Neural progenitor cell (in vitro differentiated cells): ENCODE measurements around the gene XCR1. TPM values are rescaled to one million over a fixed set of nuclear protein-coding genes. Genes with fewer than 3 reads are reported as not detected.

Experiments
- DNase-seq: peaks from one replicate; pipeline ENCODE4 v3.0.0-alpha.2; 2016; ENCODE audit warnings: low spot score
- H2AFZ ChIP-seq: fragments of 200-600 bp; sonication (generic); replicated peaks from 2 replicates; pipeline ENCODE4 v1.6.1; 2016; ENCODE audit warnings: antibody characterized with exemption
- H3F3A ChIP-seq: fragments of 200-600 bp; sonication (generic); 2 replicates; pipeline ENCODE4 v1.6.1; 2016; ENCODE audit warnings: antibody characterized with exemption, low read depth
- H3K27ac ChIP-seq: fragments of 200-600 bp; sonication (generic); 2 replicates; pipeline ENCODE4 v1.5.1; 2016; ENCODE audit warnings: mild to moderate bottlenecking
- H3K27me3 ChIP-seq: fragments of 200-600 bp; sonication (generic); 2 replicates; pipeline ENCODE4 v1.6.1; 2016; ENCODE audit warnings: mild to moderate bottlenecking, moderate library complexity
- H3K36me3 ChIP-seq: fragments of 200-600 bp; sonication (generic); 2 replicates; pipeline ENCODE4 v1.5.1; 2016
- H3K4me1 ChIP-seq: fragments of 200-600 bp; sonication (generic); 2 replicates; pipeline ENCODE4 v1.6.1; 2016; ENCODE audit warnings: mixed run types
- H3K4me2 ChIP-seq: fragments of 200-600 bp; sonication (generic); 2 replicates; pipeline ENCODE4 v1.6.1; 2016
- H3K4me3 ChIP-seq: fragments of 200-600 bp; sonication (generic); 2 replicates; pipeline ENCODE4 v1.5.1; 2016
- H3K79me2 ChIP-seq: fragments of 200-600 bp; sonication (generic); 2 replicates; pipeline ENCODE4 v1.6.1; 2016; ENCODE audit warnings: low read depth
- H3K9ac ChIP-seq: fragments of 200-600 bp; sonication (generic); 2 replicates; pipeline ENCODE4 v1.6.1; 2016
- H3K9me3 ChIP-seq: fragments of 200-600 bp; sonication (generic); 2 replicates; pipeline ENCODE4 v1.5.1; 2016; ENCODE audit warnings: low read depth
- H4K20me1 ChIP-seq: fragments of 200-600 bp; sonication (generic); 2 replicates; pipeline ENCODE4 v1.6.1; 2016; ENCODE audit warnings: low read depth
- H3K27ac Mint-ChIP-seq: 3 replicates; pipeline ENCODE4 v1.8.0; 2021; ENCODE audit warnings: mixed read lengths
- H3K27me3 Mint-ChIP-seq: 2 replicates; pipeline ENCODE4 v1.8.0; 2022; ENCODE audit warnings: low read depth, mild to moderate bottlenecking, inconsistent platforms, moderate library complexity, mixed read lengths; ENCODE audit not compliant: insufficient read depth
- H3K36me3 Mint-ChIP-seq: 3 replicates; pipeline ENCODE4 v1.8.0; 2021; ENCODE audit warnings: mixed read lengths
- H3K4me1 Mint-ChIP-seq: 3 replicates; pipeline ENCODE4 v1.8.0; 2021; ENCODE audit warnings: mixed read lengths
- H3K4me3 Mint-ChIP-seq: 3 replicates; pipeline ENCODE4 v1.8.0; 2021; ENCODE audit warnings: mild to moderate bottlenecking, moderate library complexity, mixed read lengths
- H3K9me3 Mint-ChIP-seq: 3 replicates; pipeline ENCODE4 v1.8.0; 2020; ENCODE audit warnings: mixed read lengths
- EZH2 ChIP-seq: fragments of 200-600 bp; sonication (generic); IDR thresholded peaks from 2 replicates; pipeline ENCODE4 v1.6.1; 2017; ENCODE audit warnings: antibody characterized with exemption, mild to moderate bottlenecking, moderate library complexity
- EZH2phosphoT487 ChIP-seq: fragments of 200-600 bp; sonication (generic); IDR thresholded peaks from 2 replicates; pipeline ENCODE4 v1.6.1; 2017; ENCODE audit warnings: antibody characterized with exemption
- total RNA-seq: library from RNA; depleted of rRNA; stranded (reverse); fragments of >200 nt; gene quantifications from 2 replicates; pipeline ENCODE4 v1.2.3, GENCODE V29; 2015; ENCODE audit warnings: low replicate concordance
- TF ChIP-seq, protein P1 (sequence below): fragments of 200-600 bp; sonication (generic); IDR thresholded peaks from 2 replicates; pipeline ENCODE4 v1.5.1; 2017; ENCODE audit warnings: antibody characterized with exemption, mild to moderate bottlenecking

The XCR1 gene
- total RNA-seq, 1 donor from 2014 or later: not detected

DNA sequence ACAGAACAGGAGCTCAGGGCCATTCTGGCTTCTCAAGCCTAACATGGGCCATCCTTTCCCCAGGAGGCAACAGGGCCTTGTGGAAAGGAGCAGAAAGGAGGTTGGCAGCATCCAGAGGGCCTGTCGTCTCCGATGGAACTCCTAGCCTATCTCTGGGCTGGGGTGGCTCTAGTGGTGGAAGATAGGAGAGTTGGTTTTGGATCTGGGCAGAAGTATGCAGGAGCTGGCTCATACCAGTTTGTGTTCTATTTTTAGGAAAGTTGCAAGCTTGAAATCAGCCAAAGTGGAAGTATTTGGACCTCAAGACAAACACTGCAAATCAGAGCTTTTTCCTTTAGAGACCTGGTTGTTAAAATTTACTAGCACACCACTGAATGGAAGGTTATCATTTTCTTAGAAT is 35.4 kb upstream of the XCR1 start:
- H3K36me3 Mint-ChIP-seq: no peaks in the 10 kb centered on the region
- no peak overlapping the region for H3K4me3 Mint-ChIP-seq
- no peak overlapping the region for H3K4me2 ChIP-seq
- no peaks in the 10 kb centered on the region for H3K9me3 Mint-ChIP-seq
- no peak overlapping the region for H3K4me3 ChIP-seq
- H3K4me1 Mint-ChIP-seq: peaks cover 2% of the 10 kb centered on the region
- no peak overlapping the region for H3K27ac ChIP-seq
- H3K79me2 ChIP-seq: no peaks in the 10 kb centered on the region
- no peak overlapping the region for H2AFZ ChIP-seq
- no peak overlapping the region for H3K9ac ChIP-seq
- H4K20me1 ChIP-seq: no peaks in the 10 kb centered on the region
- no peaks in the 10 kb centered on the region for H3K9me3 ChIP-seq
- no peaks in the 10 kb centered on the region for H3K27me3 ChIP-seq
- H3K27me3 Mint-ChIP-seq: no peaks in the 10 kb centered on the region
- TF ChIP-seq, protein P1, sequence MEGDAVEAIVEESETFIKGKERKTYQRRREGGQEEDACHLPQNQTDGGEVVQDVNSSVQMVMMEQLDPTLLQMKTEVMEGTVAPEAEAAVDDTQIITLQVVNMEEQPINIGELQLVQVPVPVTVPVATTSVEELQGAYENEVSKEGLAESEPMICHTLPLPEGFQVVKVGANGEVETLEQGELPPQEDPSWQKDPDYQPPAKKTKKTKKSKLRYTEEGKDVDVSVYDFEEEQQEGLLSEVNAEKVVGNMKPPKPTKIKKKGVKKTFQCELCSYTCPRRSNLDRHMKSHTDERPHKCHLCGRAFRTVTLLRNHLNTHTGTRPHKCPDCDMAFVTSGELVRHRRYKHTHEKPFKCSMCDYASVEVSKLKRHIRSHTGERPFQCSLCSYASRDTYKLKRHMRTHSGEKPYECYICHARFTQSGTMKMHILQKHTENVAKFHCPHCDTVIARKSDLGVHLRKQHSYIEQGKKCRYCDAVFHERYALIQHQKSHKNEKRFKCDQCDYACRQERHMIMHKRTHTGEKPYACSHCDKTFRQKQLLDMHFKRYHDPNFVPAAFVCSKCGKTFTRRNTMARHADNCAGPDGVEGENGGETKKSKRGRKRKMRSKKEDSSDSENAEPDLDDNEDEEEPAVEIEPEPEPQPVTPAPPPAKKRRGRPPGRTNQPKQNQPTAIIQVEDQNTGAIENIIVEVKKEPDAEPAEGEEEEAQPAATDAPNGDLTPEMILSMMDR: no peak
- no peak for TF ChIP-seq EZH2
- no peak for TF ChIP-seq EZH2phosphoT487
- H3K36me3 ChIP-seq: no peaks in the 10 kb centered on the region
- H3K4me1 ChIP-seq: no peaks in the 10 kb centered on the region
- H3F3A ChIP-seq: no peaks in the 10 kb centered on the region
- DNase-seq: no peak
- H3K27ac Mint-ChIP-seq: no peak overlapping the region

DNA sequence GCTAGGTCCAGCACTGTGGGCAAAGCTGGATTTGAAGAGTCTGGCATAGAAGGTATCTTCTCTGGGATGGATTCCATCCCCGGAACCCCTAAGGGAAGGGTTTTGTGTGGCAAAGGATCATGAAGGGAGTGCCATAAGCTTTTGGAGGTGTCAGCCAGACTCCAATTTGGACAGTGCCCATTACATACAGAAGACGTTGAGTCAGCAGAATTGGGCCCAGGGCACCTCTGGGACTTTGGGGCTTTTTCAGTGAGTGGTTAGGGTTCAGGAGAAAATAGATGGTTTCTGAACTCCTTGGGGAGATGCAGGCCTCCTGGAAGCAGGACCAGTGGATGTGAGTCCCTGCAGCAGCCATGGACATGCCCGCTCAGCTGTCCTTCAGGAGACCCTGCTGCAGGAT is 34.6 kb upstream of the XCR1 start:
- H3K36me3 ChIP-seq: no peaks in the 10 kb centered on the region
- H3K4me3 ChIP-seq: no peak overlapping the region
- H3K4me1 ChIP-seq: no peaks in the 10 kb centered on the region
- no peak for TF ChIP-seq EZH2phosphoT487
- TF ChIP-seq, protein P1: no peak
- H3K9ac ChIP-seq: no peak overlapping the region
- no peaks in the 10 kb centered on the region for H3K27me3 ChIP-seq
- Mint-ChIP-seq H3K4me3 (no peak overlapping the region), H3K36me3 (no peaks in the 10 kb centered on the region), H3K27ac (no peak overlapping the region), H3K9me3 (no peaks in the 10 kb centered on the region), H3K27me3 (no peaks in the 10 kb centered on the region), H3K4me1 (no peaks in the 10 kb centered on the region)
- H3K79me2 ChIP-seq: no peaks in the 10 kb centered on the region
- H3K9me3 ChIP-seq: no peaks in the 10 kb centered on the region
- no peak for DNase-seq
- no peak overlapping the region for H3K27ac ChIP-seq
- no peaks in the 10 kb centered on the region for H4K20me1 ChIP-seq
- no peak overlapping the region for H3K4me2 ChIP-seq
- no peaks in the 10 kb centered on the region for H3F3A ChIP-seq
- no peak overlapping the region for H2AFZ ChIP-seq

DNA sequence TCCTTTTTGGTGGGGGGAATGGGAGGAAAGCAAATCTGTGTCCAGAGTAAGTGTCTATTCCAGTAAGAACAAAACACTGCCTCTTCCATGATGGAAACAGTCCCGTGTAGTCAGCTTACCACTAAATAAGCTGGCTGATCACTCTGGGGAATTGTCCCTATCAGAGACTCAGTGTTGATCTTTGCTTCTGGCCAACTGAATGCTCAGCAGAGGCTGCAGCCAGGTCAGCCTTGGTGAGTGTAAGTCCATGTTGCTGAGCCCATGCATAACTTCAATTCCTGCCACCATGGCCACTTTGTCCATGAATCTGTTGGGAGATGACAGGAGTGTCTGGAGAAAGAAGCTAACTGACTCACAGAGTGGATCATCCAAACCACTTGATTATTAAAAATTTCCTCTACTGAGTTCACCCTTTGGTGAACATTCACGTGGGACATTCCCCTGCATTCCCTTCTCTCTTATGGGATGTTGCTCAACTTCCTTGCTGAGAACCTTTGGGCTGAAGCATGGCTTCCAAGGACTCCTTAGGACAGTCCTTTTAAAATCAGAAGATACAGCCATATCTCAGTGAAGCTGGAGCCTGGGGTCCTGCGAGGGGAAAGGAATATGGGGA is 33.9 kb upstream of the XCR1 start:
- no peaks in the 10 kb centered on the region for H3K27me3 ChIP-seq
- no peaks in the 10 kb centered on the region for H4K20me1 ChIP-seq
- H3K4me3 ChIP-seq: no peak overlapping the region
- Mint-ChIP-seq H3K4me3 (no peak overlapping the region), H3K4me1 (no peaks in the 10 kb centered on the region), H3K36me3 (no peaks in the 10 kb centered on the region), H3K27ac (no peak overlapping the region), H3K9me3 (no peaks in the 10 kb centered on the region), H3K27me3 (no peaks in the 10 kb centered on the region)
- no peaks in the 10 kb centered on the region for H3K4me1 ChIP-seq
- H2AFZ ChIP-seq: no peak overlapping the region
- H3K79me2 ChIP-seq: no peaks in the 10 kb centered on the region
- no peaks in the 10 kb centered on the region for H3F3A ChIP-seq
- no peak overlapping the region for H3K4me2 ChIP-seq
- no peak overlapping the region for H3K9ac ChIP-seq
- H3K36me3 ChIP-seq: no peaks in the 10 kb centered on the region
- H3K27ac ChIP-seq: no peak overlapping the region
- H3K9me3 ChIP-seq: no peaks in the 10 kb centered on the region
- TF ChIP-seq EZH2: no peak
- TF ChIP-seq EZH2phosphoT487: no peak
- TF ChIP-seq, protein P1: no peak
- DNase-seq: no peak
